Epithelial cell of esophagus (primary cell): ENCODE results near the gene BAIAP2L1.

Experiments
- DNase-seq: peaks from one replicate; pipeline ENCODE4 v3.0.0; 2010; ENCODE audit warnings: low read depth
- H3K4me3 ChIP-seq: 2 replicates; pipeline ENCODE4 v1.5.1; 2011; ENCODE audit warnings: mild to moderate bottlenecking, low read length, control low read depth
- TF ChIP-seq, protein P1 (sequence below): IDR thresholded peaks from 2 replicates; pipeline ENCODE4 v1.5.1; 2011; ENCODE audit warnings: low read depth, mild to moderate bottlenecking, low read length, control low read depth, inconsistent platforms; ENCODE audit not compliant: insufficient read depth; ENCODE audit errors: missing control alignments

Gene BAIAP2L1

DNA sequence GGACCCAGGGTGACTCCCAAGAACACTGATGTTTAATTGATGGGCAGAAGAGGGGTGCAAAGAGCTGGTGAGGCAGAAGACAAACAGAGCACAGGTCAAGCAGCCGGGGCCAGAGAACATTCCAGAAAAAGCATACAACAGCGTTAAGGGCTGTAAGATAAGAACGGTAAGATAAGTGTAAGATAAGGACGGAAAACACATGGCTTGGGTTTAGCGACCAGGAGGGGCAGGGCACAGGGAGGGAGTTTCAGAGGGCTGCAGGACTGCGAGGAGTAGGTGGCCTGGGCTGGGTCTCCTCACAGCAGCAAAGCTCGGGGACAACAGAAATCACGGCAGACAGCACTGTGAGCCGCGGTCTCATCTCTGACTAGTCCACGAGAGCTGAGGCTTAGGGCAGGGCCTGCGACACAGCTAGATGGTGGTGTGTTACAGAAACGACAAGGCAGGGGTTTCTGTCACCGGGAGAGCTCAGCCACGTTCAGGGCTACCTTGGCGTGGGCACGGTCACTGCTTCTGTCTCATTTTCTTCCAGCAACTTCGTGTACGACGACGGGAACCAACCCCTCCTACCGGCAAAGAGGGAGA, 94.8 kb downstream of the BAIAP2L1 start:
- H3K4me3 ChIP-seq: no peak overlapping the region
- DNase-seq: no peak
- TF ChIP-seq, protein P1, sequence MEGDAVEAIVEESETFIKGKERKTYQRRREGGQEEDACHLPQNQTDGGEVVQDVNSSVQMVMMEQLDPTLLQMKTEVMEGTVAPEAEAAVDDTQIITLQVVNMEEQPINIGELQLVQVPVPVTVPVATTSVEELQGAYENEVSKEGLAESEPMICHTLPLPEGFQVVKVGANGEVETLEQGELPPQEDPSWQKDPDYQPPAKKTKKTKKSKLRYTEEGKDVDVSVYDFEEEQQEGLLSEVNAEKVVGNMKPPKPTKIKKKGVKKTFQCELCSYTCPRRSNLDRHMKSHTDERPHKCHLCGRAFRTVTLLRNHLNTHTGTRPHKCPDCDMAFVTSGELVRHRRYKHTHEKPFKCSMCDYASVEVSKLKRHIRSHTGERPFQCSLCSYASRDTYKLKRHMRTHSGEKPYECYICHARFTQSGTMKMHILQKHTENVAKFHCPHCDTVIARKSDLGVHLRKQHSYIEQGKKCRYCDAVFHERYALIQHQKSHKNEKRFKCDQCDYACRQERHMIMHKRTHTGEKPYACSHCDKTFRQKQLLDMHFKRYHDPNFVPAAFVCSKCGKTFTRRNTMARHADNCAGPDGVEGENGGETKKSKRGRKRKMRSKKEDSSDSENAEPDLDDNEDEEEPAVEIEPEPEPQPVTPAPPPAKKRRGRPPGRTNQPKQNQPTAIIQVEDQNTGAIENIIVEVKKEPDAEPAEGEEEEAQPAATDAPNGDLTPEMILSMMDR: no peak

DNA sequence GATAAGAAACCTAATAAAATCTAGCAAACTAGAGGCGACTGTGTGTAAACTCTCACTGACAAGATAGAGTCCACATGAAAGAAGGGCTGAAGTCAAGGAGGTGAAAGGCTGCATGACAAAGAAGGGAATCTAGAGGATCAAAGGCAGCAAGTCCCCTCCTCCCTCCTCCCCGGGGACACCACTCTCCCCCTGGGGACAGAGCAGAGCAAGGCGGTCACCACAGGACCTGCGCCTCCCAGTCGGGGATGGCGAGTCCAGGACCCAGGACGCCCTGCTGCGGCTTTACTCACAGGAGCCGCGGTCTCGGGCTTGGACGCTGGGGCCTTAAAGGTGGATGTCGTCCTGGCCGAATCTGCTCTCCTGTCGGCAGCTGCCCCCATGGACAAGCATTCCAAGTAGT, 97.0 kb downstream of the BAIAP2L1 start:
- TF ChIP-seq, protein P1: no peak
- no peak overlapping the region for H3K4me3 ChIP-seq

DNA sequence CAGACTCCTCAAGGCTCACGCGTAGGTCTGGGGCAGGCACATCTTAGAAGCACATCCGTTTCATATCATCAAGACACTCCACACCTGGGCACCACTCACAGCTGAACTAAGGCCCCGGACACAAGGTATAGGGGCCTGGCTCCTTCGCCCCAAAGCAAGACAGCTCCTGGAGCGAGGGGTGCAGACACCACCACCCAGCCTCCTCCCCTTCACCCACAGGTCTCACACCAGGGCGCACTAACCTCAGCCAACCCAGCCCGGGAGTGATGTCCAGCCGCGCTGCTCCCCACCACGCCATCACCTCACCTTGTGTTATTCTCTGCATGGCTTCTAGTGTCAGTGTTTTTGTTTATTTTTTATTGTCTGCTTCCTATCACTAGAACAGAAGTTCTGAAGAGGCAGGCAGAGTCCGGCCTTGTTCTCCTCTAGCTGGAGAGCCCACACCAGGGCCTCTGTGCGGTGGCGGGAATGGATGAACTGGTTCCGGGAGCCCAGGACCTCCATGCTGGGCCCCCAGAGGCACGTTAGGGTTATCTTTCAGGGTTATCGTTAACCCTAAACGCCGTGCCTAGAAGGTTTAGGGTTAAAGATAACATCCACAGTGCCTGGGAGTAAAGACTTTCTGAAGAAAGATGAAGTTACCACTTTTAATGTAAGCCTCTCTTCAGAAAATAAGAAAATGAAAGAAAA, 97.6 kb downstream of the BAIAP2L1 start:
- no peak overlapping the region for H3K4me3 ChIP-seq
- TF ChIP-seq, protein P1: no peak
- no peak for DNase-seq

More for the DNA sequence above, 97.0 kb downstream of the BAIAP2L1 start:
- no peak for DNase-seq

DNA sequence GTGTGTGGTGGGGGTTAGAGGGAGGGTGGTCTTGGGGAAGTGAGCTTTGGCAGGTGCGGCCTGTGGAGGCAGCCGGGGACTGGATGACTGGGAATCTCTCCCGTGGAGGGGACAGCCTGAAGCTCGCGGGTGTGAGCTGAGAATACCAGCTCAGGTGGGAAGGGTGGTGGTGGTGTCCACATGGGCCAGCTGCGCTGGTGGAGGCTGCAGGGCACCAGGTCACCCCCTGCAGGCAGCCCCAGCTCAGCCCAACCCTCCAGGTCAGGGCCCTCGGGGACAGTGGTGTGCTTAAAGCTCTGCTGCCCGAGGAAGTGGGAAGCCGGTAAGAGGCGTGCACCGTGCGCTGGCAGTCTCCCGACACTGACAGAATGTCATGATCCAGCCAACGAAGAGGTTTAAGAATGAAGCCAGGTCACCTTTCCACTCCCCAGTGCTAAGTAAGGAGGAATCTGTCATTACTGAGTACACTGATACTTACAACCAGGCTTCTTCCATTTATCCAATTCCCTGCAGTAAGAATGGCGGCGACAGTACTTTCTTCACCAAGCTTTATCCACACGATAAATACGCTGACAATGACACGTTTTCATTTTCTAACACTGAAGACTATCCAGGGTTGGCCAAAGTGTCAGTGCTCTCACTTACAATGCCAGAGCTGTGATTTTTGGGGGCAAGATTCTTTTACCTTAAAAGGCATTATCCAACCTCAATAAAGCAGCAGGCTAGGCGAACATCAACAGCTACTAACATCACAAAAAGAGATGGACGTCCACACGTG, 99.0 kb downstream of the BAIAP2L1 start:
- TF ChIP-seq, protein P1: no peak
- no peak for DNase-seq
- H3K4me3 ChIP-seq: no peak overlapping the region

DNA sequence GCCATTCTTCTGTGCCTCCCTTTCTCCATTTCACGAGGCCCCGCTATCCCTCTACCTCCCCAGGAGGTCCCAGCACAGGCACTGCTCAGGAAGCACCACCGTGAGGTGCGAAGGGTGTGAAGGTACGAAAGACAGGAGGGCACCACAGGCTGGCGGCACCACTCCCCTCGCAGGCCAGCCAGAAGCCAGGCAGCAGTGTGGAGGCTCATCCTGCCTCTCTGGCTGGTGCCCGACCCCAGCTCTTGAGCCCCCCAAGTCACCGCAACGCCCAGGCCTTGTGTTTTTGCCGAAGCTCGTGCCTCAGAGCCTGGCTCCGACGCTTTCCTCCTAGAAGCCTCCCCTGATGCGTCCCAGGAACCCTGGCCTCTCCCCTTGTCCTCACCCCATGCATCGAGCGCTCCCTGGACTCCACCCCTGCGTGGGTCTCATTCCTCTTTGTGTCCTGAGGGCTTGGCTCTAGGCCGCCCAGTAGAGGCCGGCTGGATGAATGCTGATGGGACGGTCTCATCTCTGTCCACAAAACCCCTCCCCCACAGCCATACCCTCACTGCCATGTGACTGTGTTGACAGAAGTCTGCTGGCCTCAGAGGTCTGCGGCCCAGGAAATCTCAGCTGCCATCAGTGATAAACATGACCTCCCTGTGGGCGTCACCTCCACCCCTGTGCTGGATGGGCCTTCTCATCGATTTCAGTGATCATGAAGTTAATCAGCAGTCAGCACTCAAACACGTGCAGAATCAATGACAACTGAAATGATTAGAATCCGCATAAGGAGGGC, 100.1 kb downstream of the BAIAP2L1 start:
- TF ChIP-seq, protein P1: no peak
- DNase-seq: no peak
- H3K4me3 ChIP-seq: no peak overlapping the region

DNA sequence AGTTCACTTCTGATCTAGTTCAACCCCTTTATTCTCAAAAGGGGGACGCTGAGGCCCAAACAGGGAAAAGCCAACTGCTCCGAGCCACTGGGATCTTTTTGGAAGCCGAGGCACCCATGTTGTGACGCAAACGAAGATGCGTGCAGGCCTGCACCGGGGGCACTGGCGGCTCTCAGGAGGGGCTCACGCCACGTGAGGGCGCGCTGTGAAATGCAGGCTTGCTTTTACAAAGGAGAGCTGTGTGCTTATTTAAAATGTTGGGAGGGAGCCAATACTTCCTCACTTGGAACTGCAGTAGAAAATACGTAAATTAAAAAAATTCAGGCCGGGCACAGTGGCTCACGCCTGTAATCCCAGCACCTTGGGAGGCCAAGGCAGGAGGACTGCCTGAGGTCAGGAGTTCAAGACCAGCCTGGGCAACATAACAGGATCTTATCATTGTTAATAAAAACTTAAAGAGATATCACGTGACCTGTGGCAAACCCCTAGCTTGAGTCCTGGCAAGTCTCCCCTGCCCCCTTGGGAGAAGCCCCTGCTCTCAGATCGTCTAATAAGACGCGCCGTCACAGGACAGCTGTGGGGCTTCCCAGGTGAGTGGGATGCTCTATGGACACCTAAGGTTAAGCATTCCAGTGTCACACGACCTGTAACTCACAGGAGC, 103.1 kb downstream of the BAIAP2L1 start:
- TF ChIP-seq, protein P1: no peak
- no peak for DNase-seq
- H3K4me3 ChIP-seq: no peak overlapping the region
